NCI-H1048 (cell line): ENCODE results near the gene DCAF4L1.

Source experiments
- DNase-seq: peaks from one replicate; lab custom pipeline; 2025; lab: John Stamatoyannopoulos, UW

Gene DCAF4L1

DNA sequence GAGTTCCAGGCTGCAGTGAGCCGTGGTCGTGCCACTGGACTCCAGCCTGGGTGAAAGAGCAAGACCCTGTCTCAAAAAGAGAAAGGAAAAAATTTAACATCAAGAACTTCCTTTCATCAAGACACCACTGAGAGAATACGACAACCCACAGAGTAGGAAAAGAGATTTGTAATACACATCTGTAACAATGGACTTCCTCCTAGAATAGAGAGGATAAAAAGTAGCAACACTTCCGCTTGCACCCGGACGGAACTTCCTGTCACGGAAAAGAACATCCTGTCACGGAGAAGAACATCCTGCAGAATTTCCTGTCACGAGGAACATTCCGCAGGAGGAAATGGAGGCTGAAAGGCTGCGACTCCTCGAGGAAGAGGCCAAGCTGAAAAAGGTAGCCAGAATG, at the start of gene DCAF4L1:
DCAF4L1 (plus strand) TSS at position 301 of the 400 bp plus-strand sequence; CDS start at position 338, 37 bp downstream.
- no peak for DNase-seq

DNA sequence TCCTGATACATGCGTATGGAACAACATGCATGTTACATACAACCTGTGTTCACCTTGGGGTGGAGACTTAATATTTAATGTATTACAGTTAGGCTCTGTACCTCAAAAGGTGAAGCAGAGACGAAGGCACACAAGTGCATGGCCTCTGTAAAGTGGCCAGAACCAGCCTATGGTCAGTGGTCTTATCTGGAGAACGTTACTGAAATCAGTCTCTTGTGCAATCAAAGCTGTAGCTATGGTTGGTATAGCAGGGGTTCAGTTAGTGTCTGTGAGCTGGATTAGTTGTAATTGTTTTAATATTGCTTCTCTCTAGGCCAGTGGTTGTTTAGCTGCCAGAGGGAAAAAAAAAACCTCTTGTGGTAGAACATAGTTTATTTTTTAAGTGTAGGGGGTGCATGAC, 48.6 kb upstream of the DCAF4L1 start:
- DNase-seq: no peak

DNA sequence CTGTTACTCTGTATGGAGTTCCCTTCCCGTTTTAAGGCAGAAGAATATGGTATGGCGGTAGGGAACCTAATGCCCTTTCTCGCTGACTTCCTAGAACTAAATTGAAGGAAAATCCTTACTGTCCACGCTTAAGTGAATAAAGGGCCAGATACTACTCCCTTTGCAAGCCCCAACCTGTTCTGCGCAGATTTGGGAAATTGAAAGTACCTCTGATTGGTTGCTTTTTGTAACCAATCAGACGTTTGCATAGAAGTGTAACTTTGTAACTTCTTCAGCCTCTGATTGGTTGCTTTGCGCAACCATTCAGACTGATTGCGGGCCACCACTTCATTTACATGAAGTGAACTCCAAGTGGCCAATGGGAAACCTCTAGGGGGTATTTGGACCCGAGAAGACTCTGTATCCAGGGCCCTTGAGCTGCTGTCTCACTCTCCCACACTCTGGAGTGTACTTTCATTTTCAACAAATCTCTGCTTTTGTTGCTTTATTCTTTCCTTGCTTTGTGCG, 47.5 kb upstream of the DCAF4L1 start:
- peak; percentile 25 for DNase-seq

DNA sequence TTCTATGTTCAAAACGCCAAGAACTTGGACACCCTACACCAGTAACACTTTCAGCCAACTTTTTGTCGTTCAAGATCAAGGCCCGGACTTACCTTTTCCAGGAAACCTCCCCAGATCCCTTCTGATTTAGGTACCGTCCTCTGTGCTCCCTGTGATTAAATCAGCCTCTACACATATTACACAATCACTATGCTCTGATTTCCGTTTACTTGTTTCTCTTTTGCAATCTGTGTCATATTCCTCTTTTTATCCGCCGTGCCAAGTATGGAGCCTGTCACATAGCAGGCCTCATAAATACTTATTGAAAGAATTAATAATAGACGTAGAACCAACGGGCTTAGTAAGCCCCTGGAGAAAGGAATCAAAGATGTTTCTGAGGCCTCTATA, 47.0 kb upstream of the DCAF4L1 start:
- no peak for DNase-seq

GRCh38 chr4:41934901-41935651, 46.5 kb upstream of the DCAF4L1 start, which contains the start of gene TMEM33:
Gene TMEM33 (plus strand): TSS chr4:41935429. CDS start chr4:41935485, 56 bp downstream.
- DNase-seq: peak; percentile 56

DNA sequence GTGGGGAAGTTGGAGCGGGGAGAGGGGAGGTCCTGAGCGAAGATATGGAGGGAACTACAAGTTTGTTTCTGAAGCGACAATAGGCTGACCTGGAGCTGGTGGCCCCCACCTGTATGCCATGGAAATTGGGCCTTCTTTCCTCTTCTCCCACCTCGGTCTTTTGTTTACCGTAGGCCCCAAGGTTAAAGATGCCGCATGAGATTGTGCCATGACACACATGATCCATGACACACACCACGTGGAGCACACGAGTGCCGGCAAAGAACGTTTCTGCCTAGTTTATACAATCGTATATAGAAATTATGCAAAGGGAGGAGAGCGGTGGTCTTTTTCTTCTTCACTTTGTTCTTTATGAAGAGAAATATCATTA, 45.9 kb upstream of the DCAF4L1 start:
- no peak for DNase-seq

DNA sequence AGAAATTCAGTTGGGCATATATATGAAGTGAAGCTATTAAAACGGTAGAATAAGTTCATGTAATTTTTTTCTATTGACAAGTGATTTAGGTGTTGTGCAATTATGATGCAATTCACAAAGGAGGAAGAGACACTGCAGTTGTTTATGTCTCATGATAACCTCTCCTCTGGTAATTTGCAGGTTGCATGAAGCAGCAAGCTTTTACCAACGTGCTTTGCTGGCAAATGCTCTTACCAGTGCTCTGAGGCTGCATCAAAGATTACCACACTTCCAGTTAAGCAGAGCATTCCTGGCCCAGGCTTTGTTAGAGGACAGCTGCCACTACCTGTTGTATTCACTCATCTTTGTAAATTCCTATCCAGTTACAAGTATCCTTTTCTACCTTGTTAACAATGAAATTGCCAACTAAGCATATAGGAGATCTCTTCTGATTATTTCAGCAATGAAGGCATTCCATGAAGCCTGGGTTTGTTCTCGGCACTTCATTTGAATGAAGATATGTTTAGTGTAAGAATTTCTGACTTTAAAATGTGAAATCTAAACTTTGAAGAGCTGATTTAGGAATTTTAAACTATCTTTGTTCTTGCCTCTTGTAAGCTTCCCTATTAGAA, 42.4 kb upstream of the DCAF4L1 start:
- DNase-seq: no peak

- DNase-seq: no peak
Observed at GRCh38 chr4:41940834-41941233, 40.7 kb upstream of the DCAF4L1 start.

DNA sequence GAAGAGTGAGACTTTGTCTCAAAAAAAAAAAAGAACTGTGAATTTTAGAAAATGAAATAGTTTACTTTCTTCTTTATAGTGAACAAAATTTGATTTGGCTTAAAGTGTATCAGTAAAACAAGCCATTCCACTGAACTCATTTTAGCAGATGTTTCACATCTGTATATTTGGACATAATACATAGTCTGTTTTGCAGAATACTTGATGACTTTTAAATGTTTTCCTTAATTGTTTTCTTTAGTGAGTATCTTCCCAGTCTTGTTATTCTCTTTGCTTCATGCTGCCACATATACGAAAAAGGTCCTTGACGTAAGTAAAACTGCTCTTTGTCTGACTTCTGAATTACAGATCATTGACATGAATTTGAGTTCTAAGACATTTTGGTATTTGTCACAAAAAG, 38.0 kb upstream of the DCAF4L1 start:
- no peak for DNase-seq

GRCh38 chr4:41944089-41944488, 37.5 kb upstream of the DCAF4L1 start:
- no peak for DNase-seq

DNA sequence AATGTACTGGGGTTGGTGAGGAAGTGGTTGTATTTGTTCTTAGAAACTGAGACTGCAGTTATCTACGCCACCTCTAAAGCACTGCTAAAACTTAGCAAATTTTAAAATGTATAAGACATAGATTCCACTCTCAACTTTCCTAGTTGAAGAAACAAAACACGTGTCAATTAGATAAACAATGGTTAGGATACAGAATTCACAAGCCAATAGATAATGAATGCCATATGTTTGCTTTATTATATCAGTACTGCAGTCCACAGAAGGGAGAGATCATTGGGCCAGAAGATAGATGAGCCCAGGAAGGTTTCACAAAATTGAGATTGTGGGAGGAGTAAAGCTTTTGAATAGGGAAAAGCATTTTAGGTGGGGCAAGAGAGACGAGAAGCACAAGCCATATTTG, 32.0 kb upstream of the DCAF4L1 start:
- DNase-seq: no peak

GRCh38 chr4:41957634-41958033, 23.9 kb upstream of the DCAF4L1 start:
- DNase-seq: no peak

DNA sequence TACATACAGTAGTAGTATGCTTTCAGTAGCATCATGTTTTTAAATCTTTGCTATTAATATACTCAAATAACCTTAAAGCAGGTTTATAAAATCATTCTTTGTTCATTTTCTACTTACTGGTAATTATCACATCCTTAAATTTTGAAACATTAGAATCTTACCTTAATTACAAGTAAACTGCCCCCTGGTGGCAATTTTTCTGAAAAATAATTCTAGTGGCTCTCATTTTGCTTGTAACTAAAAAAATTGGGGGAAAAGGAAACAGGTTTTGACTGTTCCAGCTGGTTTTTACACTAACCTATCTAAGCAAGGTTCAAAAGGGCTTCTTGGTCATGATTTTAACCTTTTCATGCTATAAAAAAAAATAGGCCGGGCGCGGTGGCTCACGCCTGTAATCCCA, 18.5 kb upstream of the DCAF4L1 start:
- no peak for DNase-seq

DNA sequence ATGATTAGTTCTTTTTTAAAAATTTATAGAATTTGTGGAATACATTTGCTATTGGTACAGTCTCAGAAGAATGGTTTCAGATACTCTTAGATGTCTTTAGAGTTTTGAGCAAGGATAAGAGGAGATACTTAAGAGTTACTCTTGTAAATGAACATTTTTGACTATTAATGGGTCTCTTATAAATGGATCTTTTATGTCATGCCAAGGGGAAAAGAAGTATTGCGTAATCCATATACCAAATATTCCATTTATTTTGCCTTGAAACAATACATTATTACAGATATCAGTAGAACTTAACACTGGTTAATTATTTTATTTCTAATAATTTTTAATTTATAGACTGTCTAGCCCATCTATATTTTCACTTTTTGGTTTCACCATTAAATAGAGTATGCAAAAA, 17.2 kb upstream of the DCAF4L1 start:
- no peak for DNase-seq

GRCh38 chr4:41967392-41967791, 14.2 kb upstream of the DCAF4L1 start:
- DNase-seq: no peak

GRCh38 chr4:41969671-41970070, 11.9 kb upstream of the DCAF4L1 start:
- no peak for DNase-seq

DNA sequence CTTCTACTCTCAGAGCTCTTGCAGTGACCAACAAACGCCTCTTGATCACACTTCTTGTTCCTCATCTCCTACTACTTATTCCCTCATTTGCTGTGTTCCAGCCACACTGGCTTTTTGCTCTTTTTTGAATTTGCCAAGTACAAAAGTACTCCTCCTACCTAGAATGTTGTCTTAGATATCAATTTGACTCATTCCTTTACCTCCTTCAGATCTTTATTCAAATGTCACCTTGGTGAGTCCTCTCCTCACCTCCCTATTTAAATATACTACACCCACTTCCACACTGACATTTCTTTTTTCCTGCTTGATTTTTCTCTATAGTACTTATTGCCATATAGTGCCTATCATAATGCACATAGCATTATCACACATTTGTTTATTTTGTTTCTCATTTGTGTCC, 6.2 kb upstream of the DCAF4L1 start:
- no peak for DNase-seq

DNA sequence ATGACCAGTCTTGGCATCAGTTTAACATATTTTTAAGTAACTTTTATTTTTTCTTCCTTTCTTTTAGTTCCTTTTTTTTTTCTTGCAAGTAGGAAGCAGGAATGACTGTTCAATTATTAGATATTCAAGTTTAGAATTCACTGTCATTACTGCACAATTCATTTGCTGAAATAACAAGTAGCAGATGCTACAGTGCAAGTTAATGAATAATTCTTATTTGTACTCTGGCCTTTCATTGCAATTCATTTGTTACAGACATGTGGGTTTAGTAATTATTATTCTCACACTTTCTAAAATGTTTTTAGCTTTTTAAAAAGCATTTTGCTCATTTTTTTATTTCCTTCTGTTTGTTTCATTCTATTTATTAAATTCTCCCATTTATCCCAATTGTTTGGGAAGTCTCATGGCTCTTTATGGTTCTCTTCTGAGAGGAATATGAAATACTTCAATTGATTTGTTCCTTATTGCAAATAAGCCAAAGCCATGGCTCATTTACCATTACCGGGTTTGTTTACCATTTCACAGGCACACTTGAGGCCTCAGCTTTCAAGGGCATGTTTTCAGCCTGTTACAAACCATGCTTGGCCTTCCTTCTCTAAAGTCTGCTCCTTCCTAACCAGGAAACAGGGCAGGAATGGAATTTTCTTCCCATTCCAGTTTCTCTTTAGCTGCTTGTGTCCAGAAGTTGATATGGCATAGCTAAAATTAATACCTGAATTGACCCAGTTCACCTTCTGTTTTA, 4.6 kb upstream of the DCAF4L1 start:
- DNase-seq: no peak

- no peak for DNase-seq
Observed at GRCh38 chr4:41977709-41978108, 3.8 kb upstream of the DCAF4L1 start.

- DNase-seq: no peak
Observed at GRCh38 chr4:41982716-41983115, 1.2 kb downstream of the DCAF4L1 start.

GRCh38 chr4:41985151-41985550, 3.6 kb downstream of the DCAF4L1 start:
- no peak for DNase-seq

GRCh38 chr4:41989994-41990364, 8.4 kb downstream of the DCAF4L1 start:
- no peak for DNase-seq
